ENCODE measurements around the gene TOE1.
"Not testable (repeated sequence)": the region's sequence is repeated elsewhere in the genome, so short reads cannot be mapped to it uniquely, and the experiment has no call there.

Gene TOE1

GRCh38 chr1:45356186-45356585 lies 16.2 kb downstream of the TOE1 start:
- DNase-seq: no peak

DNA sequence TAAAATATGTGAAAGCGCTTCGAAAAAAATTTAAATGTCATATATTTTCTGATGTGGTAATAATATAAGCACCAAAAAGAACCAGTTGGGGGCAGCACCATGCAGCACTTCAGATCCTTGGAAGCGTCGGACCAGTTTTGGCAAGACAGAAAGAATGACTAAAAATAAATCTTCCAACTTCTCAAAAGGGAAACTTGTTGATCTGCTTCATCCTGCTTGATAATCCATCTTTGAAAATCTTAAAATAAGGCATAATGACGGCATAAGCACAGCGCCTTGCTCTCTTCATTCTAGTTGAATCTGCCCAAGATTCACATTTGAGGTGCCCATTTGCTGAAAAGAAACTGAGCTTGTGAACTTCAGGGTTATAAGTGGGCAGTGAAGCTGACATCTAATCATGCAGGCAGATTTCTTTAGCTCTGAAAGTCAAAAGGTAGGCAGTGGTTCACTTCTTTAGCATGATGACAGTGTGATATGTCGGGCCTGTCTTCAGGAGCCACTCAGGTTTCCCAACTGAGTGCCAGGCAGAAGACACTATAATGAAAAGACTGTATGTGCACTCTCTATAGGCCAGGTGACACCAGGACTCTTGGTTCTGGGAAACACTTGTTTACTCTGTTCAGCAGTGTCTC lies 20.0 kb downstream of the TOE1 start:
- DNase-seq: peak; percentile 63

DNA sequence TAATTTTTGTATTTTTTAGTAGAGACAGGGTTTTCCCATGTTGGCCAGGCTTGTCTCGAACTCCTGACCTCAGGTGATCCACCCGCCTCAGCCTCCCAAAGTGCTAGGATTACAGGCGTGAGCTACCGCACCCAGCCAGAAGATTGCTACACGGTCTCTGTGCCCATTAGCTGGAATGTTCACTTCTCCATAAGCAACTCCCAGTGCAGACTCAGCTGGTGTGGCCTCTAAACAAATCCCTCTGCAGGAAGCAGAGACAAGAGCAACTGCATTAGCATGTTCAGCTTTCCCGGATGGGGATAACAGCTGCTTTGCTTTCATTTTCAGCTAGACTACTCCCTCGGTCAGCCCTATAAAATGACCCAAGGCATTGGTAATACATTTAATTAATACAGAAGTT lies 21.0 kb downstream of the TOE1 start:
- peak; percentile 26 for DNase-seq

DNA sequence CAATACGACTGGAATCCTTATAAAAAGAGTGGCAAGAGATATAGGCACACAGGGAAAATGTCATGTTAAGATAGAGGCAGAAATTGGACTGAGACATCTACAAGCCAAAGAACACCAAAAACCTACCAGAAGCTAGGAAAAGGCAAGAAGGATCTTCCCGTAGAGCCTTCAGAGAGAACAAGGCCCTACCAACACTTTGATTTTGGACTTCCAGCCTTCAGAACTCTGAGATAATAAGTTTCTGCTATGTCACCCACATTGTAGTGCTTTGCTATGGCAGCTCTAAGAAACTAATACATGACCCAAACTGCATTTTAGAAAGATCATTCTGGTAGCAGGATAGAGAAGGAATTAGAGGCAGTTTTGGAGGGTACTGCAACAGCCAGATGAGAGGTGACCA lies 24.3 kb downstream of the TOE1 start:
- no peak for DNase-seq

DNA sequence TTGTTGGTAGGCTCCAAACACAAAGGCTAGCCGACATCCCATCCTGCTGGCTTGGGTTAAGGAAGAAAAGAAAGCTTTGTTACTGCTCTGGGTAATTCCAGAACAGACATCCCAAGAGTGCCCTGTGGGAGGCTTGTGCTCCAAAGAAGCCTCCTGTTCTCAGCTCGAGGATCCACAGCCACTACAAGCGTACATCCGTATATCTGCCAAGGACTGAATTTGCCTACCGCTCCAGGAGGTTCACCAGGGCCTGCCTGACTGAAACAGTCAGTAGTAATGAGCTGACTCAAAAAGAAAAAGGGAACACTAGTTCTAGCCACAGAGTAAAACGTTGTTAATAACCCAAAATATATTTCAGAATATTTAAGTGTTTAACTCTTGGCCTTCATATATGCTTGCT lies 25.1 kb downstream of the TOE1 start:
- DNase-seq: no peak

DNA sequence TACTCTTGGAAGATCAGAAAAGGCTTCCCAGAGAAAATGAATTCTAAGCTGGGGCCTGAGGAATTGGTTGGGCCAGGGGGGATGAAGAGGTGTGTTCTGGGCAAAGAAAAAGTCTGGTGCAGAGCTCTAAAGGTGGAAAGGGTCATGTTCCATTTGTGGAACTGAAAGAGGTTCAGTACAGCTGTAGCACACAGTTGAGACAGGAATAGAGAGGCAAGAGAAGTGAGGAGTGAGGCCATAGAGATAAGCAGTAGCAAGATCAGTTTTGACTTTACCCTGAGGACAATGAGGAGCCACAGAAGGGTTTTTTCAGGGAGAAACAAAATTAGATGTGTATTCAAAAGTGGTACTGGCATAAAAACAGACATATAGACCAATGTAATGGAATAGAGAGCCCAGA lies 30.6 kb downstream of the TOE1 start:
- DNase-seq: no peak

DNA sequence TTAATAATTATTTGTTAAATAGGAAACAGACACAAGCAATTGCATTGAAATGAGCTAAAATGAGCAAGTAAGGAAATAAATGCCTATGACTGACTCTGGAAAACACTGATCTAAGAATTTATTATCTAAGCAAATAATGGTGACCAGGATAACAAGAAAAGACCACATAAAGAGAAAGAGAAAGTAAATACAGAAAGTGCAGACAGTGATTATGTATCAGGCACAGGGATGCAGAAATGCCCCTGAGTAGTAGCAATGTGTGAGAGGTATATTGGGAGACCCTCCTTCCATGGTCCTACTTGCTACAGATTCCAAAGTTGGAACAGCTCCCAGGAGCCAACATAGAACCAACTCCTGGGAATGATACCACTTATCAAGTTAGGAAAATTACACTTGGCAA lies 33.6 kb downstream of the TOE1 start:
- no peak for DNase-seq

DNA sequence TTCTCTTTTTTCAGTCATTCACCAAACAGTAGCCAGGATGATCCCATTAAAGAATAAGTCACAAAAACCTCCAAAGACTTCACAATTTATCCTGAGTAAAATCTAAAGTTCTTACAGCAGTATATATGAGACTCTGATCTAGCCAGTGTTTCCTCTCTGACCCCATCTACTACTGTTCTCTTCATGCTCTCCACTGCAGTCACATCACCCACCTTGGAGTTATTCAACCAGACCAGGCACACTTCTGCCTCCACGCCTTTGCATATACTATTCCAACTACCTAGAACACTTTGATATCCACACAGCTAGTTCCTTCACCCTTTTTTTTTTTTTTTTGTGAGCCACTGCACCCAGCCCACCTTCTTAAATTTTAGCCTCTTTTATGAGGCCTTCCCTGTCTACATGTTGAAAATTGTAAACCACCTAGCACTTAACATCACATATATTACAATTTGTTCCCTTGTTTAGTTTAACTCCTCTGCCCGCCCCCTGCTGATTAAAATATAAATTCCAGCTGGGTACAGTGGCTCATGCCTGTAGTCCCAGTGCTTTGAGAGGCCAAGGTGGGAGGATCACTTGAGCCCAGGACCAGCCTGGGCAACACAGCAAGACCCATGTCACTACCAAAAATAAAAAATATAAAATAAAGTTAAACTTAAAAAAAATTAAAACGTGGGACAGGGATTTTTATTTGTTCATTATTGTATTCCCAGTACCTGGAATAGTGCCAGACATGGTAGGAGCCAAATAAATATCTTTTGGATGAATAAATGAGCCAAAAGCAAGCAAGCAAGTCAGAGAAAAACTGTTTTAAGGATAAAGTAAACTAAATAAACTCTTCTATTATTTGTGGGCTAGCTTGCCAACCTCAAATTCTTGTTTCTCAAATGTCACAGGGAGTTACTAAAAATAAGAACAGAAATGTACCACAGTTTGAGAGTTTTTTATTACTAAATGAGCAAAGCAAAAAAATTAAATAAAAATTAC lies 35.4 kb downstream of the TOE1 start:
- peak; percentile 5 for DNase-seq

- no peak for DNase-seq
Measured at GRCh38 chr1:45378184-45378583, 38.2 kb downstream of the TOE1 start.

GRCh38 chr1:45379524-45379923 lies 39.6 kb downstream of the TOE1 start:
- DNase-seq: no peak

DNA sequence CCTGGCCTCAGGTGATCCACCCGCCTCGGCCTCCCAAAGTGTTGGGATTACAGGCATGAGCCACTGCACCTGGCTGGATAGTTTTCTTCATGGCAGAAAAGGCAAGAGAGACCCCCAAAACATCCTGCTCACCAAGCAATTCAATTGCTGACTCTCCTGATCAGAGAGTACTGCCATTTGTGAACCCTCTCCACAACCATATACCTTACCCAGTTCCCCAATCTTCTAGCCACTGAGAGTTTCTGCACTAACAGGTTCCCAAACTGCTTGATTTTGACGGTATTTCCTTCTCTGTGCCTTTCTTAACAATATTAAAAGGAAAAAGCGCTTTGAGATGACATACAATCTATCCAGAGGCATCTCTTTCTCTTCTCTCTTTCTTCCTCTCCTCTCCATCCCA lies 40.2 kb downstream of the TOE1 start:
- DNase-seq: no peak

- DNase-seq: no peak
Measured at GRCh38 chr1:45380730-45381129, 40.8 kb downstream of the TOE1 start.

GRCh38 chr1:45381243-45381642 lies 41.3 kb downstream of the TOE1 start:
- no peak for DNase-seq

DNA sequence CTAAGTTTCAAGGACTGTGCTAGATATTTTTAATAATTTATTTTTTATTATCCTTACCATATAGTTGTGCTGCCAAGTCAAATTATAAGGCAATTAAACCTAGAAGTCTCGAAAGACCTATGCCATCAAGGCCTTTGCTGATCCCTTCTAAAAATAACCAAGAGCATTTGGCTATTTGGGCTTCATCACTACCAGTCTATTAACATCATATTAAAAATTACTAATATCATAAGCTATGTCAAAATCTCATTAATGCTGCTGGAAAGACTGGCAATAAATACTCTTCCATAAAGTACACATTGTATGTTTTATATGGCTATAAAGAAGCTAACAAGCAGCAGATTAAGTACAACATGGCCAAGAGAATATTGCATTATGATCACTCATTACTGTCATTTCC lies 43.2 kb downstream of the TOE1 start:
- DNase-seq: no peak

DNA sequence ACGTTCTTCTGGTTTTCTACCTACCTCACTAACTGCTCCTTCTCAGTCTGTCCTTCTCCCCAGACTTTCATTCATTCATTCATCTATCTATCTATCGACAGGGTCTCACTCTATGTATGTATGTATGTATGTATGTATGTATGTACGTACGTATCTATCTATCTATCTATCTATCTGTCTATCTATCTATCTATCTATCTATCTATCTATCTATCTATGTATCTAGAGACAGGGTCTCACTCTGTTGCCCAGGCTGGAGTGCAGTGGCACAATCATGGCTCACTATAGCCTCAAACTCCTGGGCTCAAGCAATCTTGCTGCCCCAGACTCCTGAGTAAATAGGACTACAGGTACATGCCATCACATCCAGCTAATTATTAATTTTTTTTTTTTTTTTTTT lies 44.2 kb downstream of the TOE1 start:
- not testable (repeated sequence) for DNase-seq

DNA sequence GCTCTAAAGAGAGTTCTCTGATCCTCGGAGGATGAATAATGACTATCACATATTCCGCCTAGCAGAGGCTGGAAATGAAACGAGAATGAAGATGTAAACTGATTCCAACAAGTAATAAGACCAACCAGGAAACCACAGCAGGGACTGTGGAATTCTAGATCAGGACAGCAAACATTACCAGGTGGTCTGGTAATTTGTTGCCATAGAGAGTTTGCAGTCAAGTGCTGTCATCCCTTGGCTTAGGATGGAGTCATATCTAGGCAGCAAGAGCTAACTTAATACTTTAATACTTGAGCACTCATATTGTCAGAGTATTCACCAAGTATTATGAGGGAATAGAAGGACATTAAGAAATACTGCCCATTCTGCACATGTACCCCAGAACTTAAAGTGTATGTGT lies 45.3 kb downstream of the TOE1 start:
- no peak for DNase-seq

- DNase-seq: no peak
Measured at GRCh38 chr1:45386219-45386618, 46.2 kb downstream of the TOE1 start.

All from fibroblast of skin of right biceps (primary cell).